Renal cortical epithelial cell (primary cell): Measurements from ENCODE around the gene ZFP64. TPM values are rescaled to one million over a fixed set of nuclear protein-coding genes. Genes with fewer than 3 reads are reported as not detected.
"Not testable (repeated sequence)": the region's sequence is repeated elsewhere in the genome, so short reads cannot be mapped to it uniquely, and the experiment has no call there.

Experiments used
- DNase-seq: peaks from one replicate; pipeline ENCODE4 v3.0.0-alpha.2; 2011; ENCODE audit warnings: low read depth
- total RNA-seq: library from RNA; depleted of rRNA; stranded (reverse); fragments of >200 nt; gene quantifications from 2 replicates; pipeline ENCODE4 v1.2.3, GENCODE V29; 2014

Gene ZFP64
- total RNA-seq, 1 donor from 2014 or later = 30.9 TPM

- no peak for DNase-seq
These were observed 12.6 kb upstream of the ZFP64 start for GRCh38 chr20:52204136-52204535.

GRCh38 chr20:52201395-52201794 is 9.8 kb upstream of the ZFP64 start:
- no peak for DNase-seq

- no peak for DNase-seq
These were observed 9.3 kb upstream of the ZFP64 start for GRCh38 chr20:52200870-52201269.

GRCh38 chr20:52196845-52197244 is 5.3 kb upstream of the ZFP64 start:
- DNase-seq = no peak

- no peak for DNase-seq
These were observed 2.4 kb upstream of the ZFP64 start for GRCh38 chr20:52193886-52194545.

GRCh38 chr20:52193133-52193532 is 1.6 kb upstream of the ZFP64 start:
- no peak for DNase-seq

- DNase-seq = not testable (repeated sequence)
These were observed 1.1 kb upstream of the ZFP64 start for GRCh38 chr20:52192719-52193007.

GRCh38 chr20:52191916-52192718 is 538 bp upstream of the ZFP64 start:
- no peak for DNase-seq

- peak; percentile 7 for DNase-seq
These were observed 995 bp downstream of the ZFP64 start for GRCh38 chr20:52190437-52191131.

- no peak for DNase-seq
These were observed 9.8 kb downstream of the ZFP64 start for GRCh38 chr20:52181766-52182165.

GRCh38 chr20:52180180-52180840 is 11.3 kb downstream of the ZFP64 start:
- DNase-seq = no peak

GRCh38 chr20:52179331-52180179 is 12.0 kb downstream of the ZFP64 start:
- no peak for DNase-seq

- DNase-seq = no peak
These were observed 12.9 kb downstream of the ZFP64 start for GRCh38 chr20:52178691-52179090.

GRCh38 chr20:52175840-52176239 is 15.7 kb downstream of the ZFP64 start:
- no peak for DNase-seq

- no peak for DNase-seq
These were observed 19.1 kb downstream of the ZFP64 start for GRCh38 chr20:52172392-52173047.

- DNase-seq = no peak
These were observed 20.6 kb downstream of the ZFP64 start for GRCh38 chr20:52171025-52171424.

- DNase-seq = no peak
These were observed 23.5 kb downstream of the ZFP64 start for GRCh38 chr20:52168116-52168515.

- no peak for DNase-seq
These were observed 24.2 kb downstream of the ZFP64 start for GRCh38 chr20:52167232-52167840.

GRCh38 chr20:52166150-52166549 is 25.4 kb downstream of the ZFP64 start:
- no peak for DNase-seq

- DNase-seq = no peak
These were observed 30.9 kb downstream of the ZFP64 start for GRCh38 chr20:52160621-52161204.
